Measurements from ENCODE around the gene PTBP1.

DNA sequence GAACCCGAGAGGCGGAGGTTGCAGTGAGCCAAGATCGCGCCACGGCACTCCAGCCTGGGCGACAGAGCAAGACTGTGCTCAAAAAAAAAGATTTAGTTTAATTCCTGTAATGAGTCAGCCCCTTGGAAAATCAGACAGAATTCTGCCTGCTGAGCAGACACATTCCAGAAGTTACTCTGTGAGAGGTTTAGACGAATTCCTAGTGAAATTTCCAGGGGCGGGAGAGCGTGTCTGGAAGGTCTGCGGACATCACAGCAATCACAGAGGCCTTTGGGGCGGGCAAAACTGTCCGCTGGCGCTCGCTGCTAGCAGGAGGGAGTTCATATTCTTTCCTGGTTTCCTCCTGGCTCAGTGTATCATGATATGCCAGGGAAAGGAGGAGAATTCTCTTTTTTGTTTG, 28.8 kb upstream of the PTBP1 start:
- TF ChIP-seq ZNF274 (IDR thresholded peaks at IDR 0.05; ENCODE audit: low read depth, low read length) (no peak), YY1 (IDR thresholded peaks at IDR 0.05; ENCODE audit: insufficient read depth, insufficient read length) (no peak)
